ENCODE results near the gene NRM.
"Not testable (repeated sequence)": the region's sequence is repeated elsewhere in the genome, so short reads cannot be mapped to it uniquely, and the experiment has no call there.

Gene NRM

GRCh38 chr6:30672445-30673253 is 18.1 kb downstream of the NRM start, which contains the start of gene DHX16:
Gene DHX16 (minus strand): TSS chr6:30673006. CDS start chr6:30672841, 165 bp downstream.
- peak within 1 kb of the TSS; percentile 64 for H3K27ac ChIP-seq (replicated peaks)
- H3K4me3 ChIP-seq (replicated peaks; ENCODE audit: insufficient read depth, low read length), result peak within 1 kb of the TSS; percentile 100
- DNase-seq (ENCODE audit: low read depth in 1 of 2, low spot score in 1 of 2), result peak; percentile 95 to 97
- TF ChIP-seq CTCF (IDR thresholded peaks at IDR 0.05; ENCODE audit: insufficient read depth, low read length), result peak; percentile 81
- peak; percentile 47; the same call in 1 of the 2 replicates for TF ChIP-seq GABPA (IDR thresholded peaks at IDR 0.05; ENCODE audit: low read depth)
- TF ChIP-seq REST (IDR thresholded peaks at IDR 0.05; ENCODE audit: insufficient replicate concordance, low read depth), result no peak
- H3K27me3 ChIP-seq (ENCODE audit: insufficient read depth, poor library complexity, severe bottlenecking), result no peaks in the 10 kb centered on the region

GRCh38 chr6:30670760-30671527 is 19.8 kb downstream of the NRM start:
- no peak overlapping the region for H3K4me3 ChIP-seq (replicated peaks; ENCODE audit: insufficient read depth, low read length)
- H3K27me3 ChIP-seq (ENCODE audit: insufficient read depth, poor library complexity, severe bottlenecking), result no peaks in the 10 kb centered on the region
- no peak for TF ChIP-seq POLR2AphosphoS5 (IDR thresholded peaks at IDR 0.05; ENCODE audit: low read depth)
- no peak for TF ChIP-seq GABPA (IDR thresholded peaks at IDR 0.05; ENCODE audit: low read depth)
- no peak for TF ChIP-seq SPI1 (IDR thresholded peaks at IDR 0.05; ENCODE audit: borderline replicate concordance, low read depth)
- TF ChIP-seq REST (IDR thresholded peaks at IDR 0.05; ENCODE audit: insufficient replicate concordance, low read depth), result no peak
- no peak for TF ChIP-seq CTCF (IDR thresholded peaks at IDR 0.05; ENCODE audit: insufficient read depth, low read length)
- DNase-seq (ENCODE audit: low read depth in 1 of 2, low spot score in 1 of 2), result no peak
- no peak overlapping the region for H3K27ac ChIP-seq (replicated peaks)

GRCh38 chr6:30666300-30666699 is 24.5 kb downstream of the NRM start:
- not testable (repeated sequence) for H3K27ac ChIP-seq (replicated peaks); DNase-seq (ENCODE audit: low read depth in 1 of 2, low spot score in 1 of 2); H3K27me3 ChIP-seq (ENCODE audit: insufficient read depth, poor library complexity, severe bottlenecking); H3K4me3 ChIP-seq (replicated peaks; ENCODE audit: insufficient read depth, low read length)

- TF ChIP-seq POLR2AphosphoS5 (IDR thresholded peaks at IDR 0.05; ENCODE audit: low read depth), result no peak
- Histone ChIP-seq H3K4me3 (replicated peaks; ENCODE audit: insufficient read depth, low read length) (no peak overlapping the region), H3K27ac (replicated peaks) (no peak overlapping the region), H3K27me3 (ENCODE audit: insufficient read depth, poor library complexity, severe bottlenecking) (no peaks in the 10 kb centered on the region)
- DNase-seq (ENCODE audit: low read depth in 1 of 2, low spot score in 1 of 2), result no peak
Observed at GRCh38 chr6:30664994-30665767, 25.6 kb downstream of the NRM start.

- not testable (repeated sequence) for H3K4me3 ChIP-seq (replicated peaks; ENCODE audit: insufficient read depth, low read length); H3K27me3 ChIP-seq (ENCODE audit: insufficient read depth, poor library complexity, severe bottlenecking); DNase-seq (ENCODE audit: low read depth in 1 of 2, low spot score in 1 of 2); H3K27ac ChIP-seq (replicated peaks)
Observed at GRCh38 chr6:30657922-30658321, 32.9 kb downstream of the NRM start.
